Measurements from ENCODE around the gene RBM33. TPM values are rescaled to one million over a fixed set of nuclear protein-coding genes. Genes with fewer than 3 reads are reported as not detected.

The RBM33 gene
- total and polyA plus RNA-seq, 2 of the 4 experiments (the other 2 are of a cell fraction) = 7.3 to 10.8 TPM

DNA sequence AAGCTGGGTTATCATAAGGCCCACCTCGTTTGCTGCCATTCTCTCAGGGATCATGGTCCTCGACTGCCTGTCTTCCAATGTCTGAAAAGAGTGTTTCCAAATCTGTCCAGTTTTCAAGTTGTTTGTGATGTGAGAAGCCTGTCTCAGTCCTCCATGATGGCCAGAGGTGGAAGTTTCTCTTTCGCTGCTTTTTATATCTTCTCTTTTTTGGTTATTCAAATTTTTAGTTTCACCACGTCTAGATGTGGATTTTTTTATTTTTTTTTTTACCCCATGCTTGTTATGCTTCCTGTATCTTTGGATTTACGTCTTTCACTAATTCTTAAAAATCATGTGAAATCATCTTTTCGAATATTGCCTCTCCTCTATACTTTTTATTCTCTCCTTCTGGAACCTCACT lies 6.1 kb upstream of the RBM33 start:
- Histone ChIP-seq H2AFZ (replicated peaks; ENCODE audit: low read length, poor library complexity) (no peak overlapping the region), H3K27ac (ENCODE audit: insufficient read depth, low read length) (no peak overlapping the region), H4K5ac (ENCODE audit: low read depth, low read length) (no peak overlapping the region), H3K4ac (ENCODE audit: low read depth, low read length) (no peak overlapping the region), H3K4me2 (ENCODE audit: low read depth, low read length) (no peak overlapping the region), H3K9ac (ENCODE audit: low read depth, low read length) (no peak overlapping the region), H3K27me3 (ENCODE audit: control insufficient read depth, insufficient read depth, low read length) (no peaks in the 10 kb centered on the region), H3K9me3 (ENCODE audit: control insufficient read depth, insufficient read depth, low read length) (peaks cover 14% of the 10 kb centered on the region), H2BK5ac (ENCODE audit: low read depth, low read length, poor library complexity, severe bottlenecking) (no peak overlapping the region), H3K36me3 (ENCODE audit: control insufficient read depth, insufficient read depth, low read length) (peaks cover 2% of the 10 kb centered on the region; the same call in 1 of the 2 replicates), H3K4me3 (ENCODE audit: insufficient read depth, low read depth, low read length) (no peak overlapping the region), H3K18ac (ENCODE audit: low read depth, low read length) (no peak overlapping the region), H3K56ac (ENCODE audit: extremely low read depth, insufficient read depth, low read length) (no peak overlapping the region), H3K23ac (ENCODE audit: low read depth, low read length) (no peak overlapping the region), H4K91ac (ENCODE audit: insufficient read depth, low read depth, low read length) (no peak overlapping the region), H2BK20ac (ENCODE audit: low read depth, low read length) (no peak overlapping the region), H2BK15ac (ENCODE audit: low read depth, low read length) (no peak overlapping the region), H2AK9ac (replicated peaks; ENCODE audit: low read depth, low read length, poor library complexity) (no peak overlapping the region), H4K20me1 (ENCODE audit: insufficient read depth, low read length) (no peaks in the 10 kb centered on the region), H3K9me1 (ENCODE audit: insufficient read depth, low read length) (no peaks in the 10 kb centered on the region; the same call in 1 of the 2 replicates), H2BK120ac (ENCODE audit: low read depth, low read length) (no peak overlapping the region), H4K8ac (ENCODE audit: low read depth in 2 of 2, low read length in 2 of 2) (no peak overlapping the region), H2AK5ac (ENCODE audit: low read depth, low read length) (no peak overlapping the region), H3K79me1 (ENCODE audit: low read depth in 1 of 2, low read length in 2 of 2) (peaks cover 2% of the 10 kb centered on the region in 2 experiments; a peak in 3 of 4 replicates), H3K14ac (replicated peaks; ENCODE audit: low read depth, low read length) (no peak overlapping the region), H3K4me1 (ENCODE audit: control insufficient read depth, insufficient read depth, low read length) (no peaks in the 10 kb centered on the region)
- 100% methylated on average over 2 of the region's 6 CpGs; no CpG with 5 or more reads in 1 of the 2 experiments for WGBS, 2 experiments (ENCODE audit: extremely low coverage in 2 of 2, insufficient read length in 1 of 2)
- POLR2A ChIA-PET (ENCODE audit: unreplicated experiment) = no interaction called here
- dilution Hi-C loops (cut with HindIII; ENCODE audit: low sequenced_read_pairs, unreplicated experiment) (no loop called here), in situ Hi-C loops (cut with MboI; ENCODE audit: low sequenced_read_pairs) (no loop called here), intact Hi-C loops (cut with micrococcal nuclease) (no loop called here)
- DNase-seq (no peak), ATAC-seq (ENCODE audit: low read depth) (no peak)
- CTCF ChIA-PET = no interaction called here
- no TSS peak for BruUV-seq (replicated peaks)
- no peak for TF ChIP-seq RCOR1 (IDR thresholded peaks at IDR 0.05; ENCODE audit: insufficient replicate concordance, low read length)
- TF ChIP-seq MAZ (IDR thresholded peaks at IDR 0.05; ENCODE audit: borderline replicate concordance, low read depth, low read length) = no peak
- TF ChIP-seq MXI1 (IDR thresholded peaks at IDR 0.05; ENCODE audit: borderline replicate concordance, low read depth, low read length) = no peak
- TF ChIP-seq, protein P1, sequence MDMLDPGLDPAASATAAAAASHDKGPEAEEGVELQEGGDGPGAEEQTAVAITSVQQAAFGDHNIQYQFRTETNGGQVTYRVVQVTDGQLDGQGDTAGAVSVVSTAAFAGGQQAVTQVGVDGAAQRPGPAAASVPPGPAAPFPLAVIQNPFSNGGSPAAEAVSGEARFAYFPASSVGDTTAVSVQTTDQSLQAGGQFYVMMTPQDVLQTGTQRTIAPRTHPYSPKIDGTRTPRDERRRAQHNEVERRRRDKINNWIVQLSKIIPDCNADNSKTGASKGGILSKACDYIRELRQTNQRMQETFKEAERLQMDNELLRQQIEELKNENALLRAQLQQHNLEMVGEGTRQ (IDR thresholded peaks at IDR 0.05; ENCODE audit: low read depth, low read length) = no peak
- TF ChIP-seq RAD21 (IDR thresholded peaks at IDR 0.05; ENCODE audit: low read length) = no peak
- no peak for TF ChIP-seq MAFK (IDR thresholded peaks at IDR 0.05; ENCODE audit: low read depth, low read length)
- TF ChIP-seq FOS (IDR thresholded peaks at IDR 0.05; ENCODE audit: low read depth, low read length) = no peak
- TF ChIP-seq POLR2A (IDR thresholded peaks at IDR 0.05; ENCODE audit: low read depth, low read length) = no peak
- no peak for TF ChIP-seq BHLHE40 (IDR thresholded peaks at IDR 0.05; ENCODE audit: low read depth, low read length)
- no peak for TF ChIP-seq CEBPB (IDR thresholded peaks at IDR 0.05; ENCODE audit: low read depth, low read length)
- no peak for TF ChIP-seq SMC3 (IDR thresholded peaks at IDR 0.05; ENCODE audit: low read depth, low read length)
